Esophagus mucosa (tissue), 1 donor: ENCODE results near the gene USP21. TPM values are rescaled to one million over a fixed set of nuclear protein-coding genes. Genes with fewer than 3 reads are reported as not detected.

Experiments used
- ATAC-seq: fragments of 200-7000 bp; cut with Tn5 transposase; one replicate; pipeline ENCODE4 v1.9.1; 2020
- total RNA-seq: library from RNA; stranded (reverse); gene quantifications from one replicate; pipeline ENCODE4 v1.2.4, GENCODE V29; 2023
- donor health status: DM: yes; HTN: yes; CAD: no.

USP21 gene
- total RNA-seq, 1 donor from 2014 or later: 15.6 TPM

- ATAC-seq: no peak
Measured at GRCh38 chr1:161137881-161138280, 21.4 kb upstream of the USP21 start.

- no peak for ATAC-seq
Measured at GRCh38 chr1:161138431-161138830, 20.9 kb upstream of the USP21 start.

- ATAC-seq: peak; percentile 73
Measured at GRCh38 chr1:161139766-161140165, 19.5 kb upstream of the USP21 start.

DNA sequence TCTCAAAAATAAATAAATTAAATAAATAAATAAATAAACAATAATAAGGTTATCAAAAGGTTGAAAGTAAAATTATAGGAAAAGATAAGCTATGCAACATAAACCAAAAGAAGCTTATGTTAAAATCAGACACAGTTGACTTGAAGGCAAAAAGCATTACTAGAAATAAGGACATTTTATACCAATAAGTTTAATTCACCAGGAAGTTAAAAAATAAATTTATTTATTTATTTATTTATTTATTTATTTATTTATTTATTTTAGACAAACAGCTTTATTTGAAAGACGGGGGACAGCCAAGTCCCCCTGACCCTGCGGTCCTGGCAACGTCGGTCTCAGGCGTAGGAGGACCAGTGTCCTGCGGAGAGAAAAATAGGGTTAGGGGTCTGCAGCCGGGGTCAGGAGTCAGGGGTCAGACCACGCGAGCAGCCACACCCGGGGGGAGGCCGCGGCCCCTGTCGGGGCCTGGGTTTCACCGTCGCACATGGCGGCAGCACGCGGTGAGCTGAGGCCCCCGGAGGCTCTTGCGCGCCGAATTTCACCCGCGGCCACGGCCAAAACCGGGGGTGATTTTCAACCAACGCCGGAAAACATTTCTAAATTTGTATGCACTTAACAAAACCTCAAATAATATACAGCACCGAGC lies 18.4 kb upstream of the USP21 start:
- ATAC-seq: no peak

GRCh38 chr1:161145832-161146231 lies 13.5 kb upstream of the USP21 start:
- no peak for ATAC-seq

DNA sequence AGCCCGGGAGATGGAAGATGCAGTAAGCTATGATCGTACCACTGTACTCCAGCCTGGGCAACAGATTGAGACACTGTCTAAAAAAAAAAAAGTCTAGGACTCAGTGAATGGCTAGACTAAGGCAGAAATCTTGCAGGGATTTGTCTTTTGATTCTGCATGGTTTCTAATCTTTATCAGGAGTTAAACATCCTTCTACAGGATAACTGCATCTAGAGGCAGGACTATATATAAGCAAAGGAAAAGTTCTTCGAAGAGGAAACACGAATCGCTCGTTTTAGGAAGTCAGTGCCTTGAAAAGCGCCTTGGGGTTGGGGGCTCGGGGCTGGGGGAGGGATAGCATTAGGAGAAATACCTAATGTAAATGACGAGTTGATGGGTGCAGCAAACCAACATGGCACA lies 6.1 kb upstream of the USP21 start:
- ATAC-seq: no peak

DNA sequence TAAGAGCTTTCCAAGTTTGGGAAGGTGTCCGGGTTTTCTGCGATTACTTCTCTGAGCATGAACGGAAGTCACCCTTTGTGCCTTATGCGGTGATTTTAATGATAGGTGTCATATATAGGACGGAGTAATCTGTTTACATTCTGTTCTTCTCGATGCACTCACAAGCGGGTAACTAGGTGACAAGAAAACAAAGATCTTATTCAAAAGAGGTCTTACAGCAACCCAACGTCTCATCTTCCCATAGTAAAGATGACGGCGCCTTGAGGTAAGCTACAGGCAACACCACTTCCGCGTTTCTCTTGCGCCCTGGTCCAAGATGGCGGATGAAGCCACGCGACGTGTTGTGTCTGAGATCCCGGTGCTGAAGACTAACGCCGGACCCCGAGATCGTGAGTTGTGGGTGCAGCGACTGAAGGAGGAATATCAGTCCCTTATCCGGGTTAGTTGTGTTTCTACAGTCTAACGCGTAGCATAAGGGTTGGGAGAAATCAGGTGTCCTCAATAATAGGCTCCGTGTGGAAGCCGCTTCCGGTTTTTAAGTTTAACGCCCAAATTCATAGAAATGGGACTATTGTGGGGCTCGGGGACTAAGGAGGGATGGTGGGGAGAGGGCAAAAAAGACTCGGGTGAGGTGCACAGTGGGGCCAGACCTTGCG lies 5.5 kb upstream of the USP21 start, which contains the start of gene UFC1:
TSS of gene UFC1 (plus strand) at position 297 of the 656 bp plus-strand sequence. CDS start at position 317, 20 bp downstream.
- ATAC-seq: peak; percentile 83

DNA sequence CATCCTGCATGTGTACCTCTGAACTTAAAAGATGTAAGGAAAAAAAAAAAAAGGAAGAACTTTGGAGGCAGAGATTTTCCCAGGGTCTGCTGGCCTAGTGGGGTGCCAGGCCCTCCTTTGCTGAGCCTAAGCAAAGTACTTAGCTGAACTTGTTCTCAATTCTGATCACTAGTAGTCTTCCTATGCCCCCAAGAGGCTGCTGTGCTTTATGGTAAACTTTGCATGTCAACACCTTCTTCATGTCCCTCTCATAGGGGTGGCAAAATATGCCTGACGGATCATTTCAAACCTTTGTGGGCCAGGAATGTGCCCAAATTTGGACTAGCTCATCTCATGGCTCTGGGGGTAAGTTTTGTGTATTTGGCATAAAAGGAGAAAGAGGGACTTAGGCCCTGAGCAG lies 1.4 kb upstream of the USP21 start:
- no peak for ATAC-seq

DNA sequence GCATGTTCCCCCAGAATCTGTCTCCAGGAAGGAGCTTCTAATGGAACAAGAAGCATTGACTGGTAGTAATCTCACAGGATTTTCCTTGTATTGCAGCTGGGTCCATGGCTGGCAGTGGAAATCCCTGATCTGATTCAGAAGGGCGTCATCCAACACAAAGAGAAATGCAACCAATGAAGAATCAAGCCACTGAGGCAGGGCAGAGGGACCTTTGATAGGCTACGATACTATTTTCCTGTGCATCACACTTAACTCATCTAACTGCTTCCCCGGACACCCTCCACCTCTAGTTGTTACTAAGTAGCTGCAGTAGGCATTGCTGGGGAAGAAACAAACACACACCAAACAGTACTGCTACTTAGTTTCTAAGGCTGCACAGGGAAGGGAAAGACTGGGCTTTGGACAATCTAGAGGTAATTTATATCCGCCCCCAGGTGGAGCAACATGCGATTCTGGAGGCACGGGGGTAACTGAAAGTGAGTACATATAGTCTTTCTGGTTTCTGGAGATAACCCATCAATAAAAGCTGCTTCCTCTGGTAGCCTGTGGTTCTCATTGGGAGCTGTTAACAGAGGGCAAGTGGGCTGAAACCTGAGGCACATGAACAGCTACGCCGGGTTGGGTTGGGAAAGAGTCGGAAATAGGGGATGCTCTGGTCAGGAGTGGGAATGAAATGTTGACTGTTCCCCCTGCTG lies 837 bp upstream of the USP21 start:
- ATAC-seq: no peak

DNA sequence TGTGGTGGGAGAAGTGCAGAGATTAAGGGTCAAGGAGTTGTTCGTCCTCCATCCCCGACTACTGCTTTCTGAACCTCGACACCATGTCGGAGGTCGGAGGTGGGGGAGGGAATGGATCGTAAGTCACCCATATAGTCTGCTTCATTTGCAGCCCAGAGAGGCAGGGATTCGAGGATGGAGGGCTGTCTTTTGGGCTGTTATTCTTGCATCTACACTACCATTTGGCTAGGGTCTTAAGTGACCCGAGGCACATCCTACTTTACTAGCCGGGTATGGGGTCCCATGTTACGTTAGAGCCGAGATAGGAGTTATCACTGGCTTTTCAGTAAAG lies 578 bp downstream of the USP21 start:
- ATAC-seq: no peak

GRCh38 chr1:161160671-161161145 lies 1.4 kb downstream of the USP21 start:
- ATAC-seq: no peak

GRCh38 chr1:161161652-161162051 lies 2.4 kb downstream of the USP21 start:
- no peak for ATAC-seq

- no peak for ATAC-seq
Measured at GRCh38 chr1:161162052-161162451, 2.8 kb downstream of the USP21 start.

GRCh38 chr1:161162806-161163205 lies 3.5 kb downstream of the USP21 start:
- no peak for ATAC-seq

DNA sequence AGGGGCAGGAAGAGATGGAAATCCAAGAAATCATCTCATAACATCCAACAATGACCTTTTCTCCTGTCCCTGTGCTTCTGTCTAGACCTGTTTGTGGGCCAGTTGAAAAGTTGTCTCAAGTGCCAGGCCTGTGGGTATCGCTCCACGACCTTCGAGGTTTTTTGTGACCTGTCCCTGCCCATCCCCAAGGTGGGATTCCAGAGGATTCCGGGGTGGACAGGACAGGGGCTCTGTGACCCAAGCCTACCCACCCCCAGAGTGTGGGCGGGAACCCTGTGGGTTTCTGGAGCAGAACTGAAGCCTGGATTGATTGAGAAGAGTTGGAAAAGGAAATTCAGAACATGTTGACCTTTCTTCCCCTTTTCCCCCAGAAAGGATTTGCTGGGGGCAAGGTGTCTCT lies 4.5 kb downstream of the USP21 start:
- ATAC-seq: no peak

- no peak for ATAC-seq
Measured at GRCh38 chr1:161164901-161165610, 5.8 kb downstream of the USP21 start.

DNA sequence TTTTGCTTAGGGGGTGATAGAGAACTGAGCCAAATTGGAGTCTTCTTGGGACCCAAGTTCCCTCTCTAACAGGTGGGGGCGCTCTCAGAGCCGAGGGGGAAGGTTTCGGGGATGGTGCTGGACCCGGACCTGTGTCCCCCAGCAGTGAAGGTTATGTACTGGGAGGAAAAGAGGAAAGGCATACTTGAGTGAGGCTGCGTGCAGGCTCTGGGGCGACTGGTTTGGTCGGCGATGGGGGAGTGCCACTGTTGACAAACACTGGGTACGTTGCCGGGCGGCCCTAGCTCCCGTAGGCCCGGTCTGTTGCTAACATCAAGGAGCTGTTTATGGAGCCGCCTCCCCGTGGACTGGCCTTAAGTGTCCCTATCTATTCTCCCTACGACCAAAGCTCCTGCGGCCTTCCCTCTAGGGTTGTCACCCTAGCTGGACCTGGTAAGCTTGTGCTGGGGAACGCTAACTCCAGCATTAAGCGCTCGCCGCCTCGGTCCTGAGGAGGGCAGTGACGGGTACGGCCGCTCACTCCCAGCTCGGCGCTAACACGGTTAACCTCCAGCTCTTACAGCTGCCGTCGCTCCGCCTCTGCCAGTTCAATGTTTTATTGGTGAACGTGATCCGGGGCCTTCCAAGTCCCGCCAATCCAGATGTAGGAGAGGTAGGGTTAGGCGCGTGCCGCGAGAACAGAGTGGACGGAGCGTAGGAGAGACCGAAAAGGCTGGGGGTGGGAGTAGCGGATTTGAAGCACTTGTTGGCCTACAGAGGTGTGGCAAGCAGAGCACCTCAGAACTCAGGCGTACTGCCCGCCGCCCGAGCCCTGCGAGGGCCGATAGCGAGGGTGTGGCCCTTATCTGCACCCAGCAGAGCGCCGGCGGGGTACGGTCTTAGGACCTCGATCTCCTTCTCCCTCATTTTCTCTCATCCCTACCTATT lies 6.7 kb downstream of the USP21 start, which contains the start of gene PPOX:
TSS of gene PPOX (plus strand) at position 685 of the 927 bp plus-strand sequence. CDS start 422 bp downstream, outside the sequence.
- peak; percentile 95 for ATAC-seq

DNA sequence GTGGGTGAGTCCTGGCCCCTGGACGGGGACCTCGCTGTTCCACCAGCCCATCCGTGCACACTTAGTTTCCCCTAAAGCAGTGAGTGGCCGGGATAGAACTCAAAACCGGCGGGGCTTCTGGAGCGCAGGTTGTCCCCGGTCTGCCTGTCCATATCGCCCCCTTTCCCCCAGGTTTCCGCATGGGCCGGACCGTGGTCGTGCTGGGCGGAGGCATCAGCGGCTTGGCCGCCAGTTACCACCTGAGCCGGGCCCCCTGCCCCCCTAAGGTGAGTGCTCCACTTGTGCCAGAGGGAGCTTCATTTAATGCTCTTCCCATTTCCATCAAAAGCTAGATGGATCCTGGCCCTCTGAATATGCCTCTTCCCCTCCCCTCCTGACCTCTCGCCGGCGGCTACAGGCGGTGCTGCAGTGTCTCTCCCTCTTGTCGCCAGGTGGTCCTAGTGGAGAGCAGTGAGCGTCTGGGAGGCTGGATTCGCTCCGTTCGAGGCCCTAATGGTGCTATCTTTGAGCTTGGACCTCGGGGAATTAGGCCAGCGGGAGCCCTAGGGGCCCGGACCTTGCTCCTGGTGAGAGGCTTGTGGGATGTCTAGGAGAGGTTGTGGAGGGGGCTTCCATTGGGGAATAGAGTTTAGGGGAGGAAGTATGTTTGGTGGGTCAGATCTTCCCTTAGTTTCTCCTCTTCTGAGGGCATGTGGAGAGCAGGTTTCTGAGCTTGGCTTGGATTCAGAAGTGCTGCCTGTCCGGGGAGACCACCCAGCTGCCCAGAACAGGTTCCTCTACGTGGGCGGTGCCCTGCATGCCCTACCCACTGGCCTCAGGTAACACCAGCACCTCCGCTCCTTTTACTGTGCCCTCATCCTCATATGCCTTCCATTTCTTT lies 7.6 kb downstream of the USP21 start:
- no peak for ATAC-seq

DNA sequence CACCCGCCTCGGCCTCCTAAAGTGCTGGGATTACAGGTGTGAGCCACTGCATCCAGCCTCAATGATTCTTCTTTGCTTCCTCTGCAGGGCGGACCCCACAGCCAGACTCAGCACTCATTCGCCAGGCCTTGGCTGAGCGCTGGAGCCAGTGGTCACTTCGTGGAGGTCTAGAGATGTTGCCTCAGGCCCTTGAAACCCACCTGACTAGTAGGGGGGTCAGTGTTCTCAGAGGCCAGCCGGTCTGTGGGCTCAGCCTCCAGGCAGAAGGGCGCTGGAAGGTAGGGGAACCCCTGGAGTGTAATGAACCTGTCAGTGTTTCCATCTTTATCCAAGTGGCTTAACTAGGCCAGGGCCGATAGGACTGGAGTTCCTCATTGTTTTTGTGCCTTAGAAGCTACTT lies 9.6 kb downstream of the USP21 start:
- ATAC-seq: no peak

GRCh38 chr1:161171191-161171590 lies 11.9 kb downstream of the USP21 start:
- no peak for ATAC-seq

DNA sequence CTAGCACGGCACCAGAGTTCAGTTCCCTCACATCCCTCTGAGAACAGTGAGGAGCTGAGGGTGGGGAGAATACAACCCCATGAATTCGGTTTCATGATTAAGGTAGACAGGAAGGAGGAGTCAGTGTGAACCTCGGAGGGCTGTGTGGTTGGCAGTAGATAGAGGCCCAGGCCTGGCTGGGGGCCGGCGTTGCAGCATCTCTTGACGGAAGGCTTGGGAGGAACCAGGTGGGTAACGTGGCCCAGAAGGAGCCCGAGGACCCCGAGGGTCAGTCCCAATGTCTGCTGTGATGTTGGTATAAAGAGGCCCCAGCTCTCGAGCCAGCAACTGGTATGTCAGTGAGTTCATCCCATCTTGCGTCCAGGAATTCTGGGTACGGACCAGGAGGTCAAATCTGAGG lies 12.4 kb downstream of the USP21 start:
- no peak for ATAC-seq
